GM19328 (cell line): ENCODE measurements around the gene PGBD1.
A peak's percentile ranks its signal among the peaks of the same experiment; 100 is the strongest.

Experiments used
- ATAC-seq: cut with Tn5 transposase; IDR thresholded peaks from one replicate; pipeline ENCODE4 v1.9.1; 2021; ENCODE audit warnings: mild to moderate bottlenecking, moderate library complexity; ENCODE audit not compliant: unreplicated experiment

PGBD1 gene

GRCh38 chr6:28335040-28335563 lies 53.7 kb downstream of the PGBD1 start:
- ATAC-seq = no peak

GRCh38 chr6:28335564-28336283 lies 54.4 kb downstream of the PGBD1 start, which contains the start of gene ZSCAN31:
Gene ZSCAN31 (minus strand): TSS chr6:28336148. CDS start chr6:28329683, 6,465 bp downstream.
- ATAC-seq = peak; percentile 80

GRCh38 chr6:28336284-28337120 lies 55.1 kb downstream of the PGBD1 start:
- ATAC-seq = peak; percentile 43

- no peak for ATAC-seq
Observed at GRCh38 chr6:28337121-28337520, 55.7 kb downstream of the PGBD1 start.

- no peak for ATAC-seq
Observed at GRCh38 chr6:28340310-28341095, 59.1 kb downstream of the PGBD1 start.

GRCh38 chr6:28343898-28344677 lies 62.7 kb downstream of the PGBD1 start:
- no peak for ATAC-seq

GRCh38 chr6:28345201-28345600 lies 63.8 kb downstream of the PGBD1 start:
- no peak for ATAC-seq

- ATAC-seq = no peak
Observed at GRCh38 chr6:28347119-28347518, 65.7 kb downstream of the PGBD1 start.

- ATAC-seq = peak; percentile 12
Observed at GRCh38 chr6:28349344-28349891, 68.0 kb downstream of the PGBD1 start.

GRCh38 chr6:28349892-28350737 lies 68.7 kb downstream of the PGBD1 start, which contains the start of gene ZKSCAN3:
Gene ZKSCAN3 (plus strand): TSS chr6:28349947. CDS start chr6:28359587, 9,640 bp downstream.
- peak; percentile 99 for ATAC-seq

GRCh38 chr6:28351087-28351486 lies 69.7 kb downstream of the PGBD1 start:
- ATAC-seq = no peak

GRCh38 chr6:28351493-28351925 lies 70.1 kb downstream of the PGBD1 start:
- no peak for ATAC-seq
